Measurements from ENCODE around the gene ZNF668.

DNA sequence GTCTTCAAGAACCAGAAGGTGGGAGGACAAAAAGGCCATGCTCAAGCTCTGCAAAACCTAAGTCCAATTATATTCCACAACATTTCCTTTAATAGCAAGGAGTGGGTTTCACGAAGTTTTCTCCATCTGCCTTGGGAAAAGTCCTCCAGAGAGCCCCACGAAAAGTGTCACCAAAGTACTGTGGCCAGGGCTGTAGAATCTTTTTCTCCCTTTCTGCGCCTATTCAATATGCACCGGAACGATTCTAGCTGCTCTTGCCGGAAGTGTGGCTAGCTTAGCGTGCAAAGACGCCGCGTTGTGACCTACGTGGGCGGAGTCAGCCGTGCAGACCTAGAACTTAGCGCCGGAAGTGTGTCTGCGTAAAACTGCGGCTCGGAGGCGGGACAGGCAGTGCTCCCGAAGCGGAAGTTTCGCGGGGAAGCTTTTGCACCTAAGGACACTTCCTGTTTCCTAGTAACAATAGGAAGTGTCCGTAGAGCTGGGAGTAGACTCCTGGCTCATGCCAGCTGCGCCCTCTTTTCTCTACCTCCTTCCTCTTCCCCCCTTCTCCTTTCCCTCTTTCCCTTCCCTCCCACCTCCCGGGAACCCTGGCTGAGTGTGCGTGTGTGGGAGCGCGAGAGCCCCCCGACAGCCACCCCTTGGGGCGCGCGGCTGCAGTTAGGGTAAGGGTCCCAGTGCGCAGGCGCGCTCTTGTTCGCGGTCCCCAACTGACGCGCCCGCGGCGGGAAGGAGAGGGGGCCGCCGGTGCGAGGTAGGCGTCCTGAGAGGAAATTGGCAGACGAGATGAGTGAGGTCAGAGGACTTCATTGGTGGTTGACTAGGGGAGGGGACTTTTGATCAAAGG lies at the start of gene ZNF668, which contains the start of gene ZNF646:
- TF ChIP-seq, protein P1, sequence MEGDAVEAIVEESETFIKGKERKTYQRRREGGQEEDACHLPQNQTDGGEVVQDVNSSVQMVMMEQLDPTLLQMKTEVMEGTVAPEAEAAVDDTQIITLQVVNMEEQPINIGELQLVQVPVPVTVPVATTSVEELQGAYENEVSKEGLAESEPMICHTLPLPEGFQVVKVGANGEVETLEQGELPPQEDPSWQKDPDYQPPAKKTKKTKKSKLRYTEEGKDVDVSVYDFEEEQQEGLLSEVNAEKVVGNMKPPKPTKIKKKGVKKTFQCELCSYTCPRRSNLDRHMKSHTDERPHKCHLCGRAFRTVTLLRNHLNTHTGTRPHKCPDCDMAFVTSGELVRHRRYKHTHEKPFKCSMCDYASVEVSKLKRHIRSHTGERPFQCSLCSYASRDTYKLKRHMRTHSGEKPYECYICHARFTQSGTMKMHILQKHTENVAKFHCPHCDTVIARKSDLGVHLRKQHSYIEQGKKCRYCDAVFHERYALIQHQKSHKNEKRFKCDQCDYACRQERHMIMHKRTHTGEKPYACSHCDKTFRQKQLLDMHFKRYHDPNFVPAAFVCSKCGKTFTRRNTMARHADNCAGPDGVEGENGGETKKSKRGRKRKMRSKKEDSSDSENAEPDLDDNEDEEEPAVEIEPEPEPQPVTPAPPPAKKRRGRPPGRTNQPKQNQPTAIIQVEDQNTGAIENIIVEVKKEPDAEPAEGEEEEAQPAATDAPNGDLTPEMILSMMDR (IDR thresholded peaks at IDR 0.05 in 8 of 11, conservative IDR thresholded peaks at IDR 0.05 in 3 of 11), result peak in 3 of 11 experiments; percentile 7 to 39 (median 11)
- peak; percentile 93 to 96 (median 93) for TF ChIP-seq POLR2AphosphoS5 (IDR thresholded peaks at IDR 0.05)

All from spleen (tissue), 7 donors.